HUES48 (cell line): ENCODE results near the gene NBPF3.
"Not testable (repeated sequence)": the region's sequence is repeated elsewhere in the genome, so short reads cannot be mapped to it uniquely, and the experiment has no call there.

Experiments
- H3K27ac ChIP-seq: one replicate; pipeline ENCODE4 v1.7.0; 2013; ENCODE audit warnings: low read depth, low read length, inconsistent platforms
- H3K27me3 ChIP-seq: 2 replicates; pipeline ENCODE4 v1.6.1; 2013; ENCODE audit warnings: mild to moderate bottlenecking, low read length; ENCODE audit not compliant: control insufficient read depth, insufficient read depth
- H3K36me3 ChIP-seq: 2 replicates; pipeline ENCODE4 v1.6.1; 2013; ENCODE audit warnings: low read length; ENCODE audit not compliant: control insufficient read depth, insufficient read depth
- H3K4me1 ChIP-seq: 2 replicates; pipeline ENCODE4 v1.6.1; 2013; ENCODE audit warnings: mild to moderate bottlenecking, low read length; ENCODE audit not compliant: control insufficient read depth, insufficient read depth
- H3K4me3 ChIP-seq: 2 replicates; pipeline ENCODE4 v1.5.1; 2013; ENCODE audit warnings: mild to moderate bottlenecking, low read depth, low read length
- H3K9ac ChIP-seq: 2 replicates; pipeline ENCODE4 v1.6.1; 2013; ENCODE audit warnings: mild to moderate bottlenecking, low read depth, low read length, moderate library complexity
- H3K9me3 ChIP-seq: 2 replicates; pipeline ENCODE4 v1.6.1; 2013; ENCODE audit warnings: low read length; ENCODE audit not compliant: control insufficient read depth, insufficient read depth

The NBPF3 gene

GRCh38 chr1:21509351-21510112 is 69.6 kb downstream of the NBPF3 start, which contains the start of gene ALPL:
Gene ALPL, plus strand, starts transcription at chr1:21509423. Its CDS starts 44,659 bp downstream, at chr1:21554082.
- peaks cover 23% of the 10 kb centered on the region for H3K4me1 ChIP-seq
- H3K27me3 ChIP-seq = peaks cover 13% of the 10 kb centered on the region
- peak within 1 kb of the TSS; percentile 89 for H3K4me3 ChIP-seq
- H3K27ac ChIP-seq = peak within 1 kb of the TSS; percentile 88
- H3K9me3 ChIP-seq = no peaks in the 10 kb centered on the region
- peak within 1 kb of the TSS; percentile 47 for H3K9ac ChIP-seq
- peaks cover 11% of the 10 kb centered on the region; the same call in 1 of the 2 replicates for H3K36me3 ChIP-seq

GRCh38 chr1:21510113-21510493 is 70.2 kb downstream of the NBPF3 start:
- H3K36me3 ChIP-seq = peaks cover 11% of the 10 kb centered on the region; the same call in 1 of the 2 replicates
- peak overlapping the region; percentile 88 for H3K27ac ChIP-seq
- peak overlapping the region; percentile 89 for H3K4me3 ChIP-seq
- peaks cover 23% of the 10 kb centered on the region for H3K4me1 ChIP-seq
- no peaks in the 10 kb centered on the region for H3K9me3 ChIP-seq
- H3K9ac ChIP-seq = peak overlapping the region; percentile 47; the same call in 1 of the 2 replicates
- H3K27me3 ChIP-seq = peaks cover 13% of the 10 kb centered on the region

- no peaks in the 10 kb centered on the region for H3K9me3 ChIP-seq
- H3K9ac ChIP-seq = no peak overlapping the region
- peaks cover 23% of the 10 kb centered on the region for H3K4me1 ChIP-seq
- peaks cover 11% of the 10 kb centered on the region; the same call in 1 of the 2 replicates for H3K36me3 ChIP-seq
- H3K4me3 ChIP-seq = peak overlapping the region; percentile 89
- peak overlapping the region; percentile 88 for H3K27ac ChIP-seq
- H3K27me3 ChIP-seq = peaks cover 13% of the 10 kb centered on the region
Observed at GRCh38 chr1:21510885-21511578, 71.1 kb downstream of the NBPF3 start.

GRCh38 chr1:21511579-21512522 is 71.9 kb downstream of the NBPF3 start:
- Histone ChIP-seq H3K9me3 (no peaks in the 10 kb centered on the region), H3K9ac (no peak overlapping the region), H3K4me1 (peaks cover 26% of the 10 kb centered on the region), H3K27ac (no peak overlapping the region), H3K36me3 (peaks cover 11% of the 10 kb centered on the region; the same call in 1 of the 2 replicates), H3K4me3 (no peak overlapping the region), H3K27me3 (peaks cover 13% of the 10 kb centered on the region)

- Histone ChIP-seq H3K4me1 (peaks cover 43% of the 10 kb centered on the region), H3K9ac (no peak overlapping the region), H3K27ac (no peak overlapping the region), H3K36me3 (peaks cover 11% of the 10 kb centered on the region; the same call in 1 of the 2 replicates), H3K27me3 (no peaks in the 10 kb centered on the region), H3K4me3 (no peak overlapping the region), H3K9me3 (no peaks in the 10 kb centered on the region)
Observed at GRCh38 chr1:21514245-21514644, 74.3 kb downstream of the NBPF3 start.

DNA sequence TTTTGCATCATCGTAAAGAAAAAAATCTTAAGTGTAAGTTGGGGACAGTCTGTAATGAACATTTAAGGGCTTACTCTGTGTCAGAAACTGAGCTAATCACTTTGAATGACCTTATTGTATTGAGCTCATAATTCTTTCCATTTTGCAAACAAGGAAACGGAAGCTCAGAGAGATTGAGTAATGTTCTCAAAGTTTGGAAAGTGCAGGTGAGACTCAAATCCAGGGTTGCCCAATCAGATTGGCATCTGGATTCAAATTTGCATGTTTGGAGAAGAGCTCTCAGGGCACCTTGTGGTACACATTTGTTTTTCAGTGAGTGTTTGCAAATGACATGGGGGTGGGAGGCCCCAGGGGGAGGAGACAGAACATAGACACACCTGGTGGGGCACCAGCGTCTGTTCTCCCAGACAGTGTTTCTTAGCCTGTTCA is 77.2 kb downstream of the NBPF3 start:
- Histone ChIP-seq H3K27ac (no peak overlapping the region), H3K4me1 (peaks cover 34% of the 10 kb centered on the region), H3K4me3 (no peak overlapping the region), H3K36me3 (peaks cover 5% of the 10 kb centered on the region; the same call in 1 of the 2 replicates), H3K9me3 (no peaks in the 10 kb centered on the region), H3K9ac (no peak overlapping the region), H3K27me3 (no peaks in the 10 kb centered on the region)

- Histone ChIP-seq H3K27ac (no peak overlapping the region), H3K4me1 (peaks cover 34% of the 10 kb centered on the region), H3K27me3 (no peaks in the 10 kb centered on the region), H3K36me3 (no peaks in the 10 kb centered on the region; the same call in 1 of the 2 replicates), H3K9ac (no peak overlapping the region), H3K9me3 (no peaks in the 10 kb centered on the region), H3K4me3 (no peak overlapping the region)
Observed at GRCh38 chr1:21517660-21518480, 77.9 kb downstream of the NBPF3 start.

- Histone ChIP-seq H3K4me1 (peaks cover 34% of the 10 kb centered on the region), H3K27ac (peak overlapping the region; percentile 19), H3K9ac (no peak overlapping the region), H3K4me3 (no peak overlapping the region), H3K9me3 (no peaks in the 10 kb centered on the region), H3K27me3 (no peaks in the 10 kb centered on the region), H3K36me3 (no peaks in the 10 kb centered on the region; the same call in 1 of the 2 replicates)
Observed at GRCh38 chr1:21518774-21519455, 79.0 kb downstream of the NBPF3 start.

GRCh38 chr1:21519486-21520070 is 79.6 kb downstream of the NBPF3 start:
- H3K27me3 ChIP-seq, H3K9ac ChIP-seq, H3K9me3 ChIP-seq, H3K36me3 ChIP-seq, H3K4me3 ChIP-seq: not testable (repeated sequence)
- peaks cover 36% of the 10 kb centered on the region for H3K4me1 ChIP-seq
- H3K27ac ChIP-seq = peak overlapping the region; percentile 19
